ENCODE measurements around the gene SPINT3.

GRCh38 chr20:45550765-45551164 lies 35.3 kb upstream of the SPINT3 start:
- TF ChIP-seq CTCF (IDR thresholded peaks at IDR 0.05; ENCODE audit: insufficient read depth, low read length) (no peak), SPI1 (IDR thresholded peaks at IDR 0.05; ENCODE audit: borderline replicate concordance, low read depth) (no peak), REST (IDR thresholded peaks at IDR 0.05; ENCODE audit: insufficient replicate concordance, low read depth) (no peak)
